ENCODE results near the gene HID1.

HID1 gene

GRCh38 chr17:74951680-74952421 lies 20.7 kb downstream of the HID1 start:
- Histone ChIP-seq H3K4me3 (IDR thresholded peaks at IDR 0.05; ENCODE audit: insufficient read depth, low read depth, low read length) (no peak overlapping the region), H4K20me1 (ENCODE audit: insufficient read depth) (no peaks in the 10 kb centered on the region), H3K4me1 (ENCODE audit: low read depth, poor library complexity, severe bottlenecking) (no peaks in the 10 kb centered on the region), H3K27ac (no peak overlapping the region), H3K79me2 (ENCODE audit: insufficient read depth, low read depth) (no peaks in the 10 kb centered on the region), H3K4me2 (no peak overlapping the region), H3K36me3 (ENCODE audit: insufficient read depth) (no peaks in the 10 kb centered on the region), H2AFZ (ENCODE audit: low read depth) (no peak overlapping the region), H3K27me3 (ENCODE audit: insufficient read depth, low read depth) (peaks cover 66% of the 10 kb centered on the region), H3K9ac (no peak overlapping the region)
- no peak for TF ChIP-seq CTCF (conservative IDR thresholded peaks at IDR 0.05; ENCODE audit: low read depth, low read length)

DNA sequence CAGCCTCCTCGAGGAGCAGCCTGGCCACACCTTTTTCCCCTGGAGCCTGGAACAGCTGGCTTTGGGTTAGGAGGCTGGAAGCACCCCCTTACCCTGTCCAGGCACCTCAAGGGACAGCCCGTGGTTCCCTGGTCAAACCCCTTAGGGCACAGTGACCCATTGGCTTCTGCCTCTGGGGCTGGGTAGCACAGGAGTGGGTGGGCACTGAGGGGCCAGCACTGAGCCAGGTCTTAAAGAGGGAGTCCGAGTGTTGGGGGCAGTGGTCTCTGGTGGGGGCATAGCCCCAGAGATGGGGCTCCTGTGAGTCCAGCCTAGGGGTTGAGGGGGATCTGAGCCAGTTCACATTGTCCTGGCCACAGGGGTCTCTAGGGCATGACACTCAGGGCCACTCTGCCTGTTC lies 21.5 kb downstream of the HID1 start:
- no peak overlapping the region for H2AFZ ChIP-seq (ENCODE audit: low read depth)
- H3K36me3 ChIP-seq (ENCODE audit: insufficient read depth): no peaks in the 10 kb centered on the region
- no peak overlapping the region for H3K4me3 ChIP-seq (IDR thresholded peaks at IDR 0.05; ENCODE audit: insufficient read depth, low read depth, low read length)
- no peaks in the 10 kb centered on the region for H4K20me1 ChIP-seq (ENCODE audit: insufficient read depth)
- H3K4me2 ChIP-seq: no peak overlapping the region
- peaks cover 70% of the 10 kb centered on the region for H3K27me3 ChIP-seq (ENCODE audit: insufficient read depth, low read depth)
- H3K27ac ChIP-seq: no peak overlapping the region
- no peak overlapping the region for H3K9ac ChIP-seq
- TF ChIP-seq CTCF (conservative IDR thresholded peaks at IDR 0.05; ENCODE audit: low read depth, low read length): no peak
- peaks cover 2% of the 10 kb centered on the region for H3K4me1 ChIP-seq (ENCODE audit: low read depth, poor library complexity, severe bottlenecking)
- no peaks in the 10 kb centered on the region for H3K79me2 ChIP-seq (ENCODE audit: insufficient read depth, low read depth)

- H3K27me3 ChIP-seq (ENCODE audit: insufficient read depth, low read depth): peaks cover 78% of the 10 kb centered on the region
- no peak overlapping the region for H3K4me3 ChIP-seq (IDR thresholded peaks at IDR 0.05; ENCODE audit: insufficient read depth, low read depth, low read length)
- no peaks in the 10 kb centered on the region for H4K20me1 ChIP-seq (ENCODE audit: insufficient read depth)
- H3K79me2 ChIP-seq (ENCODE audit: insufficient read depth, low read depth): no peaks in the 10 kb centered on the region
- TF ChIP-seq CTCF (conservative IDR thresholded peaks at IDR 0.05; ENCODE audit: low read depth, low read length): no peak
- peaks cover 11% of the 10 kb centered on the region for H3K4me1 ChIP-seq (ENCODE audit: low read depth, poor library complexity, severe bottlenecking)
- no peak overlapping the region for H3K4me2 ChIP-seq
- no peak overlapping the region for H3K27ac ChIP-seq
- no peak overlapping the region for H2AFZ ChIP-seq (ENCODE audit: low read depth)
- H3K9ac ChIP-seq: no peak overlapping the region
- no peaks in the 10 kb centered on the region for H3K36me3 ChIP-seq (ENCODE audit: insufficient read depth)
These were observed 22.4 kb downstream of the HID1 start for GRCh38 chr17:74950207-74950606.

DNA sequence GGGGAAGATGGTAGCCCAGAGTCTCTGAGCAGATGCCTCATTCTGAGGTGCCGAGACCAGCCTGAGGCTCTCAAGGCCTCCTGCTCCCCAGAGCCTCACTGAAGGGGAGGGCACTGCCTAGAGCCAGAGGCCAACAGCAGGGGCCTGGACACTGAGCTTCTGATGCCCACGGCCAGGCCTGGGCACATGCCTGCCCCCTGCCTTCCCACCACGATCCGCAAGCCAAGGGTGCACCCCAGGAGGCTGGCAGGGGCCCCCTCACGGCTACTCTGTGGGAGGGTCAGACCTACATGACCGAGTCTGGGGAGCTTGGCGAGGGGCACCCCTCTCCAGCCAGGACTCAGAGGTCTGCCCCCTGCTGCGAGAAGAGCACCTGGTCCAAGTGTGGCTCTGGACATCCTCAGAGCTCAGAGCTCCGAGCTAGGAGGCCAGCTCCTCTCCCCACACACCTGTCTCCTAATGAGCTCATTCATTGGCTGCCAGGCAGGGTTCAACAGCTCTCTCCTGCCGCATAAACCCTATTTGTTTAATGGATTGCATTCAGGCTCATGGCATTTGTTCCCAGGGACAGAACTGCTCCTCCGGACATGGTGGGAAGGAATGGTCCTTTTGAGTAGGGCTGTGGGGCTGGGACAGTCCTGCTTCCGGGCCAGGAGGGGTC lies 23.0 kb downstream of the HID1 start:
- Histone ChIP-seq H3K4me1 (ENCODE audit: low read depth, poor library complexity, severe bottlenecking) (peaks cover 16% of the 10 kb centered on the region), H3K36me3 (ENCODE audit: insufficient read depth) (no peaks in the 10 kb centered on the region), H3K27ac (no peak overlapping the region), H3K4me2 (no peak overlapping the region), H3K27me3 (ENCODE audit: insufficient read depth, low read depth) (peaks cover 77% of the 10 kb centered on the region), H4K20me1 (ENCODE audit: insufficient read depth) (no peaks in the 10 kb centered on the region), H3K4me3 (IDR thresholded peaks at IDR 0.05; ENCODE audit: insufficient read depth, low read depth, low read length) (no peak overlapping the region), H3K9ac (no peak overlapping the region), H3K79me2 (ENCODE audit: insufficient read depth, low read depth) (no peaks in the 10 kb centered on the region), H2AFZ (ENCODE audit: low read depth) (no peak overlapping the region)
- TF ChIP-seq CTCF (conservative IDR thresholded peaks at IDR 0.05; ENCODE audit: low read depth, low read length): no peak
